HG03135 (cell line): Measurements from ENCODE around the gene RASGRF1.
"Not testable (repeated sequence)": the region's sequence is repeated elsewhere in the genome, so short reads cannot be mapped to it uniquely, and the experiment has no call there.

ENCODE experiments used
- ATAC-seq: cut with Tn5 transposase; IDR thresholded peaks from one replicate; pipeline ENCODE4 v1.9.1; 2021; ENCODE audit warnings: mild to moderate bottlenecking, moderate library complexity; ENCODE audit not compliant: unreplicated experiment

RASGRF1 gene

GRCh38 chr15:79090487-79091203 is at the start of gene RASGRF1:
RASGRF1 (minus strand) TSS chr15:79090780; CDS start chr15:79090498, 282 bp downstream.
- no peak for ATAC-seq

DNA sequence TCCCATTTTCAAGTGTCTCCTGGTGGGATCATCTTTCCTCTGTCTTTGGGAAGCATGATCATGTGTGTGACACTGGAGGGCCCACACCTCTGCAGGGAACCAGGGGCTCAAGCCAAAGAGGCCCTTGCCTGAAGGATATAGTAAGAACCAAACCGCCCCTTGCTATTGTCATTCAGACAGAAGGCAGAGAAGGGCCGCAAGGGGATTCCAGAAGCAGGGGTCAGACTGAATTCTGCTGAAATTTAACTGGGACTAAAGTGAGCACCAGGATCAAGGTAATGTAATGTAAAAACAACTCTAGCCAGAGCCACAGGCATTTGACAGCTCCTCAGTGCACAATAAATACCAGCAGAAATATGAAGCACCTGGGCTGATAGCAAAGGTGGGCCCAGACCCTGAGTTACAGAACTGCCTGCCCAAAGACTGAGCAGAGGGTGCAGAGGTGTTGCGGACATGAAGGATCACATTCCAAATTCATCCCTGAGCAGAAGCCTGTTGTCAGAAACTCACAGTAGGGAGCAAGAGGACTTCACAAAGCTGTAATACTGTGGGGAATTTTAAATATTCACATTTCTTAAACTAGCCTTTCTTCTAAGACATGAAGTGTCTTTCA is 46.0 kb upstream of the RASGRF1 start:
- ATAC-seq: no peak

- no peak for ATAC-seq
Measured at GRCh38 chr15:79133309-79133708, 42.7 kb upstream of the RASGRF1 start.

DNA sequence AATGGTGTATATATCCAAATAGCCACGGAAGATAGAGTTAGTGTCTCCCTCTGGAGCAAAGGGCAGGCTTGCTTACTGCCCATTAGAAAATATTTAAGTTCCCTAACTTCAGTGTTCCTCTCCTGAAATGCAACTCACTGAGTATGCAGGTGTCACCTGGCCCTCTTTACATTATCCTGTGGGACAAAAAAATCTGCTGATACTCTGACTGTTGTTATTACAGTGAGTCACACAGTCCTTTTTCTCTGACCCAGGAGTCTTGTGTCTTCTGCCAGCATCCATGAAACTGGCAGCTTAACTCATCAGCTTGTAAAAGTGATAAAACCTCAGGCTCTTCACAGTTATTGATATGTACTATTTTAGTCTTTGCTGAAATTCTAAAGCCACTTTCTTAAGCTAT is 42.2 kb upstream of the RASGRF1 start:
- ATAC-seq: no peak

- no peak for ATAC-seq
Measured at GRCh38 chr15:79132361-79132760, 41.8 kb upstream of the RASGRF1 start.

DNA sequence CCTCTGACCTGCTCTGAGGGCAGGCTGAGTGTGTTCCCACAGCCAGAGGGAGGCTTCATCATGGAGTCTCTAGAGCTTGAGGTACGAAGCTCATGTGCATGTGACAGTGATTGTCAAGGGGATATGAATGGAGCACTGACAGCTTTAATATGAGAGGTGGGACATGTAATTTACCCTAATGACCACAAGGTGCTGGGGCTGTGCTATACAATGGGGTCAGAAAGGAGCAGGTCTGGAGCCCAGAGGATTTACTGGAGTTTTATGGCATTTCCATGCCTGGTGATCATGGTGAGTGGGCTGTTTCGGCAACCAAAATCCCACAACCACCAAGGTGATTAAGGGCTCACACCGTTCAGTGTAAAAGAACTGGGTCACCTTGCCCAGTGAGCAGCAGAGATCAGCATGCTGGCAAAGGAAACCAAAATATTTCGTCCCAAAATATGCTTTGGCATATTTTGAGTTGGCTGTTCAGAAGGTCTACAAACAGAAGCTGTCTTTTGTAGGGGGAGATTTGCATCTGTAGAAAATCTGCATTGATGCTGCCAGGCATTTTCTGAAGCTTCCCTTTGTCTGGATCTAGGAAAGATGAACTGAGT is 40.1 kb upstream of the RASGRF1 start:
- no peak for ATAC-seq

GRCh38 chr15:79129235-79129634 is 38.7 kb upstream of the RASGRF1 start:
- ATAC-seq: no peak

GRCh38 chr15:79128556-79128955 is 38.0 kb upstream of the RASGRF1 start:
- no peak for ATAC-seq

DNA sequence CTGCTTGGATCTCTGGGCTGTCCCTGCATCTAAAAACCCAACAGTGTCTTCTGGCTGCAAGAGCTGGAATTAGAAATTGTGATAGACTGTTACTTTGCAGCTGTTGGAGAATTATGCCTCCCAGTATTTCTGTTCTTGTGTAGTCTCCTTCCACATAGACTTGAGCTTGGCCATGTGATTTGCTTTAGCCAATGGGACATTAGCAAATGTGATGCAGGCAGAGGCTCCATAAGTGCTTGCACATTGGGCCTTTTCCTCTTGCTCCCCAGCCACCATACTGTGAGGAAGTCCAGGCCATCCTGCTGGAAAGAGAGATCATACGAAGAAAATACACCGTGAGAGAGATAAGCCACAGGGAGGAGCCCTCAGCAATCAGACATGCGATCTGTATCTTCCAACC is 33.8 kb upstream of the RASGRF1 start:
- no peak for ATAC-seq

DNA sequence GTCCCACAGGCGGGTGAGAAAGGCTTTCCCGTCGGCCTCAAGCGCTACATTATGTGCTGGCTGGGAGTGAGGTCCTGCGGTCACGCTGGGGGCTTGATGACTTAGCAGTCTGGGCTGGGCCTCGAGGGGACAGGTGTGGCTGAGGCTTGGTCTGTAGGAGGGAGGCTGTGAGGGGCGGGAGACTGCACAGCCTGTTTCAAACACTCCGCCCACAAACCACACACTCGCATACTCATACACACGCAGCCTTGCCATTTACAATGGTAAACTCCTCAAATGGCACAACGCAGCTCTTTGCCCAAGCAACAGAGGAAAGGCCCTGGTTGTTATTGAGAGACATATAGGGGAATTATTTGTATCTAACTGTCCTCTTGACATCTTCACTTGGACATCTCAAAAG is 32.4 kb upstream of the RASGRF1 start:
- ATAC-seq: no peak

- ATAC-seq: no peak
Measured at GRCh38 chr15:79122391-79122790, 31.8 kb upstream of the RASGRF1 start.

DNA sequence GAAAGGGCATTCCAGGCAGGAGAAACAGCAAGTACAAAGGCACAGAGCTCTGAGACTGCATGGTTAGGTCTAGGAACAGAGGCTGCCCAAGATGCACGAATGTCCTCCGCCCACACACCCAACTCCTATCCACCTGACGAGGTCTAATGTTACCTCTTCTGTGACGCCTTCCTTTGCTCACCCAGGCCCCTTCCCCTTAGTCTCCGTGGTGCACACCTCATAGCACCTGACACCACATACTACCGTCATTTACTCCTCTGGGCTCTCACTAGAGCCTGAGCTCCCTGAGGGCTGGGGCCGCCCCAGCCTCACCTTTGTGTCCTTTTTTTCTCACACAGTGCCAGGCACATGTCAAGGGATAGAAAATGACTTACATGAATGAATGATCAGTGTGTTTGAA is 31.0 kb upstream of the RASGRF1 start:
- ATAC-seq: no peak

- no peak for ATAC-seq
Measured at GRCh38 chr15:79117442-79118204, 27.0 kb upstream of the RASGRF1 start.

- no peak for ATAC-seq
Measured at GRCh38 chr15:79116771-79117170, 26.2 kb upstream of the RASGRF1 start.

DNA sequence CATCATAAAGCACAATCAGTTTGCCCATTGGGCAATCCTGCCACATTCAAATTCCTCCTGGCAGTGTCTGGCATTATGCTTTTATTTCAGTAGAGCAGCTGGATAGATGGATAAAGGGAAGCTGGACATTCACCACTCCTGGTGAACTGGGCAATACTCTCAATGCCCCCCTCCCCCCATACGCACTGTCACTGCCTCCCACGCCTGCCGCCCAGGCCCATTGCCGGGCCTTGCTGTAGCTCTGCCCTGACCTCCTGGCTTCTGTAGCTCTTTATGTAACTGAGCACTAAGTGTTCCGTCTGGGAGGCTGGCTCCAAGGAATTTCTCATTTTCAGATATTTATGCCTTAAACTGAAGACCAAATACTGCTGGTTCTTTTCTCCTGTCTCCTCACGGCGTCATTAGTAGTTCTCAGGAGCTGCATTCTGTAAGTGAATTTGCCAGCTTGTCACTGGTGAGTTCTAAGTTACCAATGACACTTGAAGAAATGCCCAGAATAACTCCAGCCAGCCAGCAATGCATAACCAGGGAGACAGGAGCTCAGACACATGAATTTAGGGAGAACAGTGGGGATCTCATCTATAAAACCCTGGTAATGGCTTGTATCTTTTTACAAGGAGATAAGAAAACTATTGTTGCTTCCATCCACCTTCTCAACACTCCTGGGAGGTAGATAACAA is 25.5 kb upstream of the RASGRF1 start:
- ATAC-seq: no peak

GRCh38 chr15:79113831-79114230 is 23.3 kb upstream of the RASGRF1 start:
- ATAC-seq: no peak

- ATAC-seq: not testable (repeated sequence)
Measured at GRCh38 chr15:79111404-79111803, 20.8 kb upstream of the RASGRF1 start.

GRCh38 chr15:79105141-79105540 is 14.6 kb upstream of the RASGRF1 start:
- no peak for ATAC-seq

GRCh38 chr15:79102595-79102994 is 12.0 kb upstream of the RASGRF1 start:
- no peak for ATAC-seq

- no peak for ATAC-seq
Measured at GRCh38 chr15:79101866-79102581, 11.4 kb upstream of the RASGRF1 start.
